ENCODE measurements around the gene CIITA. TPM values are rescaled to one million over a fixed set of nuclear protein-coding genes. Genes with fewer than 3 reads are reported as not detected.
A peak's percentile ranks its signal among the peaks of the same experiment; 100 is the strongest.
"Not testable (repeated sequence)": the region's sequence is repeated elsewhere in the genome, so short reads cannot be mapped to it uniquely, and the experiment has no call there.

Gene CIITA
- total and polyA plus RNA-seq, 2 experiments from 2014 or later = 0.06 to 1.1 TPM

DNA sequence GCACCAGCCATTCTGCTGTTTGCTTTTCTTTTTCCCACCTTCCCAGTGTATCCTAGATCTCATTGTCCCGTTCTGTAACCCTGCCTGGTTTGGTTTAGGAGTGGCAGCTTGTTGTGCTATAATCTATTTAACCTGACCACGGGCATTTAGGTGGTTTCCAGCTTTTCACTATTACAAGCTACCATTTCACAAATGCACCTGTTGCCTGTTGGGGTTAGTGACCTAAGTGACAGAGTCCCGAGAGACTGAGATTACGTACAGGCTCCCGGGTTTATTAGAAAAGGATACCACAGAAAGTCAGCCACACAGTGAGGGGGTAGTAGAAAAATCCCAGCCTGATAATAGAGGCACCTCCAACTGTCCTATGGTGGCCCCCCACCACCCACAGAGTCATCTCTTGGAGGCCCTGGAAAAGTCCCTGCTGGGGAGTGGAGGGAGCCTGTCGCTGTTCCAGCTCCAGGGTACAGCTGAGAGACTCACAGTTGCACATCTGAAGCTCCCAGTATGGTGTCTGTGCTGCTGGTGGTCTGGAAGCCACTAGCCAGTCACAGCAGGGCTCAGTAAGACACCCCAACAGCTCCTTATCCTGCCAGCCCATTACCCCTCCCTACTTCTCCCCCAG is 88.5 kb downstream of the CIITA start:
- Histone ChIP-seq H3K4me1 (ENCODE audit: low read depth) (peaks cover 8% of the 10 kb centered on the region), H3K27ac (no peak overlapping the region), H3K27me3 (no peaks in the 10 kb centered on the region), H3K36me3 (no peaks in the 10 kb centered on the region), H3K4me3 (no peak overlapping the region), H3K9me3 (ENCODE audit: low read depth) (no peaks in the 10 kb centered on the region)
- no peak for DNase-seq (ENCODE audit: low read depth in 1 of 2, low spot score in 1 of 2)
- no peak for TF ChIP-seq CTCF (IDR thresholded peaks at IDR 0.05; ENCODE audit: low read depth, low read length)

DNA sequence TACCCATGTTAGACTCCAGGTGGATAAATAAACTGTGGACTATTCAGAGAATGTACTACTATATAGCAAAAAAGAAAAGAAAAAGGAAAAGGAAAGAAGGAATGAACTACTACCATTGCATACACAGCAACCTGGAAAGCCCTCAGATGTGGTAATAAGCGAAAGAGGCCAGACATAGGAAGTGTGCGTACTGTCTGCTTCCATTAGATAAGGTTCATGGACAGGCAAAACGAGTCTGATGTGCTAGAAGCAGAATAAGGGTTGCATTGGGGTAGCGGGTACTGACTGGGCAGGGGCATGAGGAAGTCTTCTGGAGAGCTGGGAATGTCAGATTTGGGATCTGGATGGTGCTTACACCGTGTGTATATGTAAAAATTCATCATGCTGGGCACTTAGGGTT is 89.1 kb downstream of the CIITA start:
- Histone ChIP-seq H3K4me1 (ENCODE audit: low read depth) (peaks cover 4% of the 10 kb centered on the region), H3K36me3 (no peaks in the 10 kb centered on the region), H3K4me3 (no peak overlapping the region), H3K9me3 (ENCODE audit: low read depth) (no peaks in the 10 kb centered on the region), H3K27ac (no peak overlapping the region), H3K27me3 (no peaks in the 10 kb centered on the region)
- DNase-seq (ENCODE audit: low read depth in 1 of 2, low spot score in 1 of 2) = no peak
- TF ChIP-seq CTCF (IDR thresholded peaks at IDR 0.05; ENCODE audit: low read depth, low read length) = no peak

GRCh38 chr16:10966559-10966958 is 89.6 kb downstream of the CIITA start:
- not testable (repeated sequence) for H3K9me3 ChIP-seq (ENCODE audit: low read depth); H3K27me3 ChIP-seq; H3K4me3 ChIP-seq; DNase-seq (ENCODE audit: low read depth in 1 of 2, low spot score in 1 of 2); H3K36me3 ChIP-seq; H3K4me1 ChIP-seq (ENCODE audit: low read depth); H3K27ac ChIP-seq

GRCh38 chr16:10967986-10968385 is 91.0 kb downstream of the CIITA start:
- Histone ChIP-seq H3K27me3 (no peaks in the 10 kb centered on the region), H3K36me3 (no peaks in the 10 kb centered on the region), H3K4me1 (ENCODE audit: low read depth) (peaks cover 4% of the 10 kb centered on the region), H3K9me3 (ENCODE audit: low read depth) (no peaks in the 10 kb centered on the region), H3K27ac (no peak overlapping the region), H3K4me3 (no peak overlapping the region)
- DNase-seq (ENCODE audit: low read depth in 1 of 2, low spot score in 1 of 2) = peak in 1 of 2 donors; percentile 60
- no peak for TF ChIP-seq CTCF (IDR thresholded peaks at IDR 0.05; ENCODE audit: low read depth, low read length)

DNA sequence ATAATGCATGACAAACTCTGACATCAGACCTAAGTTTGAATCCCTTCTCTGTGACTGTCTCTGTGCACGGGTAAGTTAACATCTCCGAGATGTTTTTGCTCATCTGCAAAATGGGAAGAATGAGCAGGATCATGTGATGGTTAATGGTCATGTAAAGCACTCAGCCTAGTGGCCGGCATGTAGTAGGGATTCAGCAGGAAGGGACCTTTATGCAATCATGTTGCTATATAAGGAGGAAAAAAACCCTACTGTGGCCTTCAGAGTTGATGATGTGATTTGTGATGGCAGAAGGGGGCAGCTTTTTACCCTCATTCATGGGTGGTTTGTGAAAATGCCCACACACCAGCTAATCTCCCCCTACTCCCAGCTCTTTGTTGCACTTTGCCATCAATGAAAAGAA is 91.5 kb downstream of the CIITA start:
- Histone ChIP-seq H3K9me3 (ENCODE audit: low read depth) (no peaks in the 10 kb centered on the region), H3K36me3 (no peaks in the 10 kb centered on the region), H3K27ac (no peak overlapping the region), H3K4me1 (ENCODE audit: low read depth) (peaks cover 4% of the 10 kb centered on the region), H3K27me3 (no peaks in the 10 kb centered on the region), H3K4me3 (no peak overlapping the region)
- no peak for DNase-seq (ENCODE audit: low read depth in 1 of 2, low spot score in 1 of 2)
- no peak for TF ChIP-seq CTCF (IDR thresholded peaks at IDR 0.05; ENCODE audit: low read depth, low read length)

- Histone ChIP-seq H3K27me3 (no peaks in the 10 kb centered on the region), H3K4me1 (ENCODE audit: low read depth) (no peaks in the 10 kb centered on the region), H3K9me3 (ENCODE audit: low read depth) (no peaks in the 10 kb centered on the region), H3K4me3 (no peak overlapping the region), H3K36me3 (no peaks in the 10 kb centered on the region), H3K27ac (no peak overlapping the region)
- no peak for DNase-seq (ENCODE audit: low read depth in 1 of 2, low spot score in 1 of 2)
- TF ChIP-seq CTCF (IDR thresholded peaks at IDR 0.05; ENCODE audit: low read depth, low read length) = no peak
These were observed 92.6 kb downstream of the CIITA start for GRCh38 chr16:10969615-10970014.
